Large intestine (tissue), 3 donors: ENCODE measurements around the gene TRAF3. TPM values are rescaled to one million over a fixed set of nuclear protein-coding genes. Genes with fewer than 3 reads are reported as not detected.

Experiments used
- DNase-seq, 2 donors: peaks; one replicate each; pipeline versions ENCODE4 v3.0.0 to v3.0.0-alpha.2; 2013
- H3K27ac ChIP-seq: one replicate; pipeline ENCODE4 v1.5.1; 2013; ENCODE audit warnings: low read length
- H3K27me3 ChIP-seq: 2 replicates; pipeline ENCODE4 v1.6.1; 2013; ENCODE audit warnings: low read length; ENCODE audit not compliant: control insufficient read depth, insufficient read depth
- H3K36me3 ChIP-seq: 2 replicates; pipeline ENCODE4 v1.6.1; 2013; ENCODE audit warnings: low read length; ENCODE audit not compliant: control insufficient read depth, insufficient read depth
- H3K4me1 ChIP-seq: one replicate; pipeline ENCODE4 v1.6.1; 2013; ENCODE audit warnings: low read length; ENCODE audit not compliant: control insufficient read depth, insufficient read depth
- H3K4me3 ChIP-seq: one replicate; pipeline ENCODE4 v1.5.1; 2013; ENCODE audit warnings: low read length
- H3K9me3 ChIP-seq: one replicate; pipeline ENCODE4 v1.6.1; 2013; ENCODE audit warnings: mild to moderate bottlenecking, low read depth, low read length, moderate library complexity; ENCODE audit not compliant: control insufficient read depth
- WGBS: methylation state at CpG from one replicate; pipeline ENCODE4 v1.1.5; 2013; ENCODE audit warnings: low lambda C conversion rate; ENCODE audit not compliant: insufficient coverage; 5-methylcytosine and 5-hydroxymethylcytosine counted together
- polyA plus RNA-seq: library from polyadenylated mRNA; unstranded; fragments of 120-200 nt; gene quantifications from one replicate; pipeline ENCODE4 v1.2.1, GENCODE V29; 2013

The TRAF3 gene
- polyA plus RNA-seq, 1 donor: 16.3 TPM

- whole genome bisulfite sequencing: no CpG with 5 or more reads among the region's 10 CpGs
- peak in 1 of 2 donors; percentile 28 for DNase-seq
Observed at GRCh38 chr14:102941419-102942011, 164.3 kb downstream of the TRAF3 start.

GRCh38 chr14:102942069-102942468 is 164.8 kb downstream of the TRAF3 start:
- Histone ChIP-seq H3K27me3 (no peaks in the 10 kb centered on the region), H3K27ac (no peak overlapping the region), H3K4me1 (no peaks in the 10 kb centered on the region), H3K4me3 (no peak overlapping the region), H3K36me3 (peaks cover 87% of the 10 kb centered on the region), H3K9me3 (peaks cover 4% of the 10 kb centered on the region)
- WGBS: no CpG with 5 or more reads among the region's 13 CpGs
- no peak for DNase-seq

More at GRCh38 chr14:102941419-102942011, 164.3 kb downstream of the TRAF3 start:
- H3K36me3 ChIP-seq: peaks cover 86% of the 10 kb centered on the region
- peaks cover 4% of the 10 kb centered on the region for H3K9me3 ChIP-seq
- no peak overlapping the region for H3K4me3 ChIP-seq
- no peak overlapping the region for H3K27ac ChIP-seq
- no peaks in the 10 kb centered on the region for H3K4me1 ChIP-seq
- no peaks in the 10 kb centered on the region for H3K27me3 ChIP-seq

- H3K27me3 ChIP-seq: no peaks in the 10 kb centered on the region
- peaks cover 4% of the 10 kb centered on the region for H3K9me3 ChIP-seq
- H3K36me3 ChIP-seq: peaks cover 82% of the 10 kb centered on the region
- no peaks in the 10 kb centered on the region for H3K4me1 ChIP-seq
- WGBS: no CpG with 5 or more reads among the region's 16 CpGs
- no peak for DNase-seq
- no peak overlapping the region for H3K4me3 ChIP-seq
- no peak overlapping the region for H3K27ac ChIP-seq
Observed at GRCh38 chr14:102943454-102943853, 166.2 kb downstream of the TRAF3 start.

- Histone ChIP-seq H3K4me1 (no peaks in the 10 kb centered on the region), H3K9me3 (peaks cover 4% of the 10 kb centered on the region), H3K36me3 (peaks cover 84% of the 10 kb centered on the region), H3K27ac (no peak overlapping the region), H3K27me3 (no peaks in the 10 kb centered on the region), H3K4me3 (no peak overlapping the region)
- no peak for DNase-seq
- WGBS: no CpG with 5 or more reads among the region's 15 CpGs
Observed at GRCh38 chr14:102943979-102944378, 166.7 kb downstream of the TRAF3 start.

- Histone ChIP-seq H3K4me3 (no peak overlapping the region), H3K4me1 (no peaks in the 10 kb centered on the region), H3K9me3 (peaks cover 4% of the 10 kb centered on the region), H3K27me3 (no peaks in the 10 kb centered on the region), H3K27ac (no peak overlapping the region), H3K36me3 (peaks cover 84% of the 10 kb centered on the region)
- DNase-seq: no peak
- WGBS: no CpG with 5 or more reads among the region's 36 CpGs
Observed at GRCh38 chr14:102944448-102945330, 167.4 kb downstream of the TRAF3 start.

GRCh38 chr14:102945346-102946130 is 168.3 kb downstream of the TRAF3 start:
- no peak overlapping the region for H3K27ac ChIP-seq
- no peaks in the 10 kb centered on the region for H3K27me3 ChIP-seq
- H3K9me3 ChIP-seq: peaks cover 4% of the 10 kb centered on the region
- WGBS: 100% methylated on average over 3 of the region's 29 CpGs
- H3K36me3 ChIP-seq: peaks cover 85% of the 10 kb centered on the region
- DNase-seq: no peak
- H3K4me1 ChIP-seq: no peaks in the 10 kb centered on the region
- no peak overlapping the region for H3K4me3 ChIP-seq

- Histone ChIP-seq H3K4me1 (no peaks in the 10 kb centered on the region), H3K27ac (no peak overlapping the region), H3K4me3 (no peak overlapping the region), H3K27me3 (no peaks in the 10 kb centered on the region), H3K9me3 (peaks cover 4% of the 10 kb centered on the region), H3K36me3 (peaks cover 85% of the 10 kb centered on the region)
- no CpG with 5 or more reads among the region's 27 CpGs for WGBS
- no peak for DNase-seq
Observed at GRCh38 chr14:102947321-102948103, 170.3 kb downstream of the TRAF3 start.

- no peaks in the 10 kb centered on the region for H3K4me1 ChIP-seq
- no peak for DNase-seq
- H3K4me3 ChIP-seq: no peak overlapping the region
- peaks cover 4% of the 10 kb centered on the region for H3K9me3 ChIP-seq
- H3K27me3 ChIP-seq: no peaks in the 10 kb centered on the region
- H3K27ac ChIP-seq: no peak overlapping the region
- WGBS: no CpG with 5 or more reads among the region's 9 CpGs
- H3K36me3 ChIP-seq: peaks cover 87% of the 10 kb centered on the region
Observed at GRCh38 chr14:102948698-102949061, 171.4 kb downstream of the TRAF3 start.

- no CpG with 5 or more reads among the region's 28 CpGs for WGBS
- H3K9me3 ChIP-seq: peaks cover 4% of the 10 kb centered on the region
- no peak overlapping the region for H3K4me3 ChIP-seq
- no peak for DNase-seq
- H3K27ac ChIP-seq: no peak overlapping the region
- no peaks in the 10 kb centered on the region for H3K27me3 ChIP-seq
- peaks cover 87% of the 10 kb centered on the region for H3K36me3 ChIP-seq
- H3K4me1 ChIP-seq: no peaks in the 10 kb centered on the region
Observed at GRCh38 chr14:102949062-102949800, 172.0 kb downstream of the TRAF3 start.
